ENCODE measurements around the gene SPTSSA.
"Not testable (repeated sequence)": the region's sequence is repeated elsewhere in the genome, so short reads cannot be mapped to it uniquely, and the experiment has no call there.

Gene SPTSSA

GRCh38 chr14:34470319-34470718, 8.3 kb upstream of the SPTSSA start:
- no peak for DNase-seq

- no peak for DNase-seq
These were observed 4.7 kb upstream of the SPTSSA start for GRCh38 chr14:34466691-34467090.

GRCh38 chr14:34465069-34465859, 3.2 kb upstream of the SPTSSA start:
- DNase-seq = no peak

GRCh38 chr14:34463598-34463961, 1.5 kb upstream of the SPTSSA start:
- DNase-seq = no peak

GRCh38 chr14:34461334-34462131, 507 bp downstream of the SPTSSA start:
- DNase-seq = no peak

GRCh38 chr14:34460841-34461240, 1.2 kb downstream of the SPTSSA start:
- no peak for DNase-seq

- DNase-seq = no peak
These were observed 1.7 kb downstream of the SPTSSA start for GRCh38 chr14:34460295-34460694.

GRCh38 chr14:34457186-34457585, 4.9 kb downstream of the SPTSSA start:
- no peak for DNase-seq

GRCh38 chr14:34453226-34453625, 8.8 kb downstream of the SPTSSA start:
- DNase-seq = no peak

- DNase-seq = no peak
These were observed 9.7 kb downstream of the SPTSSA start for GRCh38 chr14:34452258-34452822.

GRCh38 chr14:34450958-34451357, 11.1 kb downstream of the SPTSSA start:
- DNase-seq = no peak

- DNase-seq = peak; percentile 32
These were observed 11.5 kb downstream of the SPTSSA start for GRCh38 chr14:34450542-34450915.

- DNase-seq = peak; percentile 55
These were observed 12.1 kb downstream of the SPTSSA start for GRCh38 chr14:34449819-34450541.

GRCh38 chr14:34439090-34439489, 22.9 kb downstream of the SPTSSA start:
- DNase-seq = no peak

GRCh38 chr14:34438438-34438837, 23.6 kb downstream of the SPTSSA start:
- DNase-seq = no peak

- DNase-seq = no peak
These were observed 24.3 kb downstream of the SPTSSA start for GRCh38 chr14:34437729-34438080.

GRCh38 chr14:34436960-34437728, 24.9 kb downstream of the SPTSSA start:
- DNase-seq = no peak

- DNase-seq = no peak
These were observed 25.7 kb downstream of the SPTSSA start for GRCh38 chr14:34436118-34436905.

- no peak for DNase-seq
These were observed 28.1 kb downstream of the SPTSSA start for GRCh38 chr14:34433957-34434356.

GRCh38 chr14:34428102-34428466, 34.0 kb downstream of the SPTSSA start:
- DNase-seq = not testable (repeated sequence)
